ENCODE results near the gene B3GAT1.

B3GAT1 gene

GRCh38 chr11:134390706-134391569 is 21.1 kb downstream of the B3GAT1 start:
- DNase-seq (ENCODE audit: low read depth in 2 of 2): no peak

DNA sequence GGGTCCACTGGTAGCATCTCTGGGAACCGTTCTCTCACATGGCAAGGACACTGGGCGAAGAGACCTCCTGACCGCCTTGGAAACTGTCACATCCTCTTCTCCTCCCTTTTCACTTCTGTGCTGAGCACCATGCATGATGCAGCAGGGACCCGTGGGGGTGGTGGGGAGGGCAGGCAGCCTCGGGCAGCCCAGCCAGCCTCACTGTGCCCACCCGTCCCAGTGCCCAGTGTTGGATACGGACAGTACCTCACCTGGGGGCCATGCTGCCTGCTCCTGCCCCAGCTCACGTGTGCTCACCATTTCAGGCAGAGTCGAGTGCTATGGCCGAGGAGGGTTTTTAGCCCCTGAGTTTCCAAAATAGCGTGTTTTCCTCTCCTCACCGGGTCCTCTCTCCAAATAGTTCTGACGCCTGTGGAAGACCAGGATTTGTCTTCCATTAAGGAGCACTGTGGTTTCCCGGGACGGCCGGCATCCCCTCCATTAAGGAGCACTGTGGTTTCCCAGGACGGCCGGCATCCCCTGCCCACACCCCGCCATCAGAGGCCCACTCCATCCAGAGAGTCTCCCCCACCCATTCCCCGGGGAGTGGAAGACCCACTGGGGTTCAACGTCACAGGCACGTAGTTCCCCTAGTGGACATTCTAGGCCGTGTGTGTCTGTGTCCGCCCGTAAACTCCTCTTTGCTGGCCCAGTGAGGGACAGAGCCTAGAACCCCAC is 22.4 kb downstream of the B3GAT1 start:
- no peak for DNase-seq (ENCODE audit: low read depth in 2 of 2)

DNA sequence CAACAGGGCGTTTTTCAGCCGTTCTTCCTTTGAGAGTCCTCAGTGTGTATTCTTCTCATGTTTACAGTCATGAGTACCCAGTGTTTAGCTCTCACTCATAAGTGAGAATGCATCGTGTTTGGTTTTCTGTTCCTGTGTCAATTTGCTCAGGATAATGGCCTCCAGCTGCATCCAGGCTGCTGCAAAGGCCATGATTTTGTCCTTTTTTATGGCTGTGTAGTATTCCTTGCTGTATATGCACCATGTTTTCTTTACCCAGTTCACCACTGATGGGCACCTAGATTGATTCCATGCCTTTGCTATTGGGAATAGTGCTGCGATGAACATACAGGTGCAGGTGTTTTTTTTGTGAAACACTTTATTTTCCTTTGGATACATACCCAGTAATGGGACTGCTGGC is 23.5 kb downstream of the B3GAT1 start:
- DNase-seq (ENCODE audit: low read depth in 2 of 2): no peak

- DNase-seq (ENCODE audit: low read depth in 2 of 2): no peak
Observed at GRCh38 chr11:134387501-134387900, 24.5 kb downstream of the B3GAT1 start.

- no peak for DNase-seq (ENCODE audit: low read depth in 2 of 2)
Observed at GRCh38 chr11:134386945-134387344, 25.1 kb downstream of the B3GAT1 start.

- DNase-seq (ENCODE audit: low read depth in 2 of 2): no peak
Observed at GRCh38 chr11:134385774-134386565, 26.1 kb downstream of the B3GAT1 start.

DNA sequence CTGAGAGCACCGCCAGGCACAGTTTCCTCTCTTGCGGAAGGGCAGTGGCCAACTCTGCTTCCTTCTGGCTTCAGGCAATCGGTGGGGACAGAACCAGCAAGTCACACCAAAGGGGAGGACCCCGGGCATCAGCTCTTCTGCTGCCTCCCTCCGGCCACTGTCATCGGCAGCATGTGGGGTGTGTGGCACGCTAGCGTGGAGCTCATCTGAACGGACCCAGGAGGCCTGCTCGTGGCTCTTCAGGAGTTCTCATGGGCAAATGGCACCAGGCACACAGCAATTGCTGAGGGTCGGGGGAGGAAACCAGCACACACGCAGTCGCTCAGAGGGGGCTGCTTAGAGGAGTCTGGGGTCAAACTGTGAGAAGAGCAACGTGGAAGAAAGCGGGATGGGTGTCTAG is 26.9 kb downstream of the B3GAT1 start:
- DNase-seq (ENCODE audit: low read depth in 2 of 2): no peak

GRCh38 chr11:134384406-134384805 is 27.6 kb downstream of the B3GAT1 start:
- DNase-seq (ENCODE audit: low read depth in 2 of 2): no peak

GRCh38 chr11:134383576-134384221 is 28.3 kb downstream of the B3GAT1 start:
- no peak for DNase-seq (ENCODE audit: low read depth in 2 of 2)

GRCh38 chr11:134382830-134383229 is 29.2 kb downstream of the B3GAT1 start:
- DNase-seq (ENCODE audit: low read depth in 2 of 2): no peak

DNA sequence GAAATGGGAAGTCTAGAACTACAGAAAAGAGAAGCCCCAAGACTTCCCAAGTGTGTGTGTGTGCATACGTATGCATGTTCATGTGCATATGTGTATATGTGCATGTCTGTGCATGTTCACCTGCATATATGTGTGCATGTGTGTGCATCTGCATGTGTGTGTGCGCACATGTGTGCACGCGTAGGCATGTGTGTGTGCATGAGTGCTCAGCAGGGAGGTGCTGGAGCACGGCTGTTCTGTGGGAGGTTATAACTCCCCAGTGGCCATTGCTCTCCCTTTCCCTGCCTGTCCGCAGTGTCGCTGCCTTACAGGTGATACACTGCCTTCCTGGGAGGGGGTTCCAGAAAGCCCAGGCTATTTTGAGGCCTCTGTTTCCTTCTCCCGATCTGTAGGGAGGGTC is 29.8 kb downstream of the B3GAT1 start:
- DNase-seq (ENCODE audit: low read depth in 2 of 2): no peak

- no peak for DNase-seq (ENCODE audit: low read depth in 2 of 2)
Observed at GRCh38 chr11:134380785-134381184, 31.3 kb downstream of the B3GAT1 start.

DNA sequence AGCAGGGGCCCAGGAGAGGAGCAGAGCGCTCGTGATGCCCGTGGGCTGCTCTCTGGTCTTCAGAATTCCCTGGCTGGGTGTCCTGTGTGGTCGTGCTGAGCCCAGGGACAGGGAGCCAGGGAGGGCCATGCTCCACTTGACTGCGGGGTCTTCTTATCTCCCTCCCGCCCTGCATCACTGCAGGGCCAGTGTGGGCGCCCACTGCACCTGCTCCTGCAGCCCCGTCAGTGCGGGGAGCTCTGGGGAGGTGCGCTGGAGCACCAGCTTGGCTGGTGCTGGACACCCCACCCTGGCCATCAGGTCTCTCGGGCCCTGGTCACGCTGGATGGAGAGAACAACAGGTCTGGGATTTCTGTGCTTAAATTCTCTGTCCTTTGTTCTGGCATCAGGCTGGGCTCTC is 31.8 kb downstream of the B3GAT1 start:
- DNase-seq (ENCODE audit: low read depth in 2 of 2): no peak

- no peak for DNase-seq (ENCODE audit: low read depth in 2 of 2)
Observed at GRCh38 chr11:134379241-134379640, 32.8 kb downstream of the B3GAT1 start.

- no peak for DNase-seq (ENCODE audit: low read depth in 2 of 2)
Observed at GRCh38 chr11:134377876-134378275, 34.2 kb downstream of the B3GAT1 start.

- DNase-seq (ENCODE audit: low read depth in 2 of 2): no peak
Observed at GRCh38 chr11:134376150-134376921, 35.7 kb downstream of the B3GAT1 start.

DNA sequence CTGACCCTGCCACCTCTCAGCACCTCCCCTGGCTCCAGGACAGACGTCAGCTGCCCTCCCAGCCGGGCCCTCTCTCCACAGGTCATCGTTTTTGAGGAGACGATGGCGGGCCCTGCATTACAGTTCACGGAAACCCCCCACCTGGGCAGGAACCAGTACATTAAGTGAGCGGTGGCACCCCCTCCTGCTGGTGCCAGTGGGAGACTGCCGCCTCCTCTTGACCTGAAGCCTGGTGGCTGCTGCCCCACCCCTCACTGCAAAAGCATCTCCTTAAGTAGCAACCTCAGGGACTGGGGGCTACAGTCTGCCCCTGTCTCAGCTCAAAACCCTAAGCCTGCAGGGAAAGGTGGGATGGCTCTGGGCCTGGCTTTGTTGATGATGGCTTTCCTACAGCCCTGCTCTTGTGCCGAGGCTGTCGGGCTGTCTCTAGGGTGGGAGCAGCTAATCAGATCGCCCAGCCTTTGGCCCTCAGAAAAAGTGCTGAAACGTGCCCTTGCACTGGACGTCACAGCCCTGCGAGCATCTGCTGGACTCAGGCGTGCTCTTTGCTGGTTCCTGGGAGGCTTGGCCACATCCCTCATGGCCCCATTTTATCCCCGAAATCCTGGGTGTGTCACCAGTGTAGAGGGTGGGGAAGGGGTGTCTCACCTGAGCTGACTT is 37.0 kb downstream of the B3GAT1 start:
- DNase-seq (ENCODE audit: low read depth in 2 of 2): no peak

DNA sequence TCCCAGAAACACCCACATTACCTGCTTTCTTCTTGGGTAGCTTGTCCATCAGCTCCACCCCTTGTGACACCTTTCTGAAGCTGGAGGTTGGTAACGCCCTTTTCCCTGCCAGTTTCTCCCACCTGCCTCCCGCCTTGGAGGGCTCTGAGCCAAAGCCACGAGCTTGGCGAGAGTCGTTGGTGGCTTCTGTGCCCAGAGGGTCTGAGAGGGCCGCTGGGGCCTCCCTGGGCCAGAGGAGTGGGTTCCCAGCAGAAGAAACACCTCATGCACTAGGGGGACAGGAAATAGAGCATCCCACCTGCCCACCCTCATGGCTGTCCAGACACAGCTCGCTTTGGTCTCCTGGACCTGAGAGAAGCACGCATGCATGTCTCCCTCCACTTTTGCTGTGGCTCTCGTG is 37.9 kb downstream of the B3GAT1 start:
- DNase-seq (ENCODE audit: low read depth in 2 of 2): no peak

GRCh38 chr11:134373591-134374052 is 38.4 kb downstream of the B3GAT1 start:
- DNase-seq (ENCODE audit: low read depth in 2 of 2): no peak

- DNase-seq (ENCODE audit: low read depth in 2 of 2): no peak
Observed at GRCh38 chr11:134372961-134373360, 39.1 kb downstream of the B3GAT1 start.

Data from stimulated activated CD4-positive, alpha-beta T cell treated with anti-CD3 and anti-CD28 coated beads, Interleukin-15, amount 100 ng/mL, for 48 hours (primary cell).